NCI-H526 treated with DMSO at 0.1 percent for 48 hours (cell line): ENCODE results near the gene NAGA.

Experiments
- DNase-seq: peaks from one replicate; lab custom pipeline; 2025; lab: John Stamatoyannopoulos, UW

Gene NAGA

GRCh38 chr22:42039271-42039670, 31.3 kb downstream of the NAGA start:
- DNase-seq = no peak

GRCh38 chr22:42035256-42035655, 35.4 kb downstream of the NAGA start:
- DNase-seq = no peak

- no peak for DNase-seq
Measured at GRCh38 chr22:42033263-42034181, 37.1 kb downstream of the NAGA start.

DNA sequence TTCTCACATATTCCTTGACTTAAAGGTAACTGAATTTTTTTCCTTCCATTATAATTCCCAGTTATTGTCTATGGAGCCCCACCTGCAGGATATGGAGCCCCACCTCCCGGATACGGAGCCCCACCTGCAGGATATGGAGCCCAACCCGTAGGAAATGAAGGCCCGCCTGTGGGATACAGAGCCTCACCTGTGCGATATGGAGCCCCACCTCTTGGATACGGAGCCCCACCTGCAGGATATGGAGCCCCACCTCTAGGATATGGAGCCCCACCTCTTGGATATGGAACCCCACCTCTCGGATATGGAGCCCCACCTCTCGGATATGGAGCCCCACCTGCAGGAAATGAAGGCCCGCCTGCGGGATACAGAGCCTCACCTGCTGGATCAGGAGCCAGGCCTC, 43.9 kb downstream of the NAGA start:
- no peak for DNase-seq

- no peak for DNase-seq
Measured at GRCh38 chr22:42025421-42025820, 45.2 kb downstream of the NAGA start.

GRCh38 chr22:42022162-42022847, 48.3 kb downstream of the NAGA start:
- no peak for DNase-seq

GRCh38 chr22:42021571-42021970, 49.0 kb downstream of the NAGA start:
- DNase-seq = no peak

DNA sequence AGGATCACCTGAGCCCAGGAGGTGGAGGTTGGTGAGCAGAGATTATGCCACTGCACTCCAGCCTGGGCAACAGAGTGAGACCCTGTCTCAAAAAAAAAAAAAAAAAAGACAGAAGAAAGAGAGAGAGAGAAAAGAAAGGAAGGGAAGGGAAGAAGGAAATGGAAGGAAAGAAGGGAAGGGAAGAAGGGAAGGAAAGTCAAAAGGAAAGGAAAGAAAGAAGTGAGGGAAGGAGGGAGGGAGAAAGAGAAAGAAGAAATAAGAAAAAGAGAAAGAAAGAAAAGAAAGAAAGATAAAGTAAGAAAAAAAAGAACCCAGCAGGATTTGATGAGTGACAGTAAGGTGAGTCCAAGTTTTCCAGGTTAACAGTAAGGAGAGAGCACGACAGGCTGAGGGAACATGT, 52.4 kb downstream of the NAGA start:
- DNase-seq = no peak

- no peak for DNase-seq
Measured at GRCh38 chr22:42016111-42016510, 54.5 kb downstream of the NAGA start.

DNA sequence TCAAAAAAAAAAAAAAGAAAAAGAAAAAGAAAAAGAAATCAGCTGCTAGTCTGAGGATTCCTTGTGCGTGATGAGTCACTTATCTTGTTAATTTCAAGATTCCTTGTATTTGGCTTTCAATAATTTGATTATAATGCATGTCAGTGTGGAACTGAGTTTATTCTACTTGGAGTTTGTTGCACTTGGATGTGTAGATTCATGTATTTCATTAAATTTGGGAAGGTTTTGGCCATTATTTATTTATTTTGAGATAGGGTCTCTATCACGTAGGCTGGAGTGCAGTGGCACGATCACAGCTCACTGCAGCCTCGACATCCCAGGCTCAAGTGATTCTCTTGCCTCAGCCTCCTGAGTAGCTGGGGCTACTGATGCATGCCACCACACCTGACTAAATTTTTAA, 57.2 kb downstream of the NAGA start:
- DNase-seq = no peak

DNA sequence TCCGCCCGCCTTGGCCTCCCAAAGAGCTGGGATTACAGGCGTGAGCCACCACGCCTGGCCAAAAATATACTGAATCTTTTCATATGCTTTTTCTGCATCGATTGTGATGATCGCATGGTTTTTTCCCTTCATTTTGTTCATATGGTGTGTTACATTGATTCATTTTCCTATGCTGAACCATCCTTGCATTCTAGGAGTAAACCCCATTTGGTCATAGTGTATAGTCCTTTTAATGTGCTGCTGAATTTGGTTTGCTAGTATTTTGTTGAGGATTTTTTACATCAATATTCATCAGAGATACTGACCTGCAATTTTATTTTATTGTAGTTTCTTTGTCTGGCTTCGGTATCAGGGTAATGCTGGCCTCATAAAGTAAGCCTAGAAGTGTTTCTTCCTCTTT, 59.8 kb downstream of the NAGA start:
- DNase-seq = no peak
